Keratinocyte (primary cell): ENCODE measurements around the gene ITSN1. TPM values are rescaled to one million over a fixed set of nuclear protein-coding genes. Genes with fewer than 3 reads are reported as not detected.

Experiments
- DNase-seq: peaks from one replicate; pipeline ENCODE4 v3.0.0-alpha.2; 2011; ENCODE audit warnings: low read depth, missing footprints, low spot score
- FAIRE-seq: peaks from 2 replicates; lab custom pipeline; 2011; peaks lifted over from hg19 to GRCh38; lab: Jason Lieb, UNC
- H2AFZ ChIP-seq: 2 replicates; pipeline ENCODE4 v1.6.0; 2012; ENCODE audit warnings: low read length, control low read depth, inconsistent platforms; ENCODE audit not compliant: control insufficient read depth
- H3K27ac ChIP-seq: 2 replicates; pipeline ENCODE4 v1.5.1; 2011; ENCODE audit warnings: low read length; ENCODE audit not compliant: control insufficient read depth, insufficient read depth
- H3K27me3 ChIP-seq: 3 replicates; pipeline ENCODE4 v1.6.0; 2011; ENCODE audit warnings: low read length; ENCODE audit not compliant: control insufficient read depth, insufficient read depth; ENCODE audit errors: extremely low read depth
- H3K36me3 ChIP-seq, 2 experiments: 2 replicates in 1 of 2; 3 replicates in 1 of 2; pipeline ENCODE4 v1.5.1; 2011; ENCODE audit warnings: low read length in 2 of 2, mild to moderate bottlenecking in 1 of 2; ENCODE audit not compliant: control insufficient read depth in 2 of 2, insufficient read depth in 2 of 2; ENCODE audit errors: extremely low read depth in 1 of 2
- H3K4me1 ChIP-seq: 3 replicates; pipeline ENCODE4 v1.5.1; 2011; ENCODE audit warnings: low read length; ENCODE audit not compliant: control insufficient read depth, insufficient read depth; ENCODE audit errors: extremely low read depth
- H3K4me2 ChIP-seq: 3 replicates; pipeline ENCODE4 v1.6.0; 2011; ENCODE audit warnings: low read depth, low read length; ENCODE audit not compliant: control insufficient read depth, insufficient read depth; ENCODE audit errors: extremely low read depth
- H3K4me3 ChIP-seq, 3 experiments: fragments of 200-600 bp in 1 of 3; sonication (generic) in 1 of 3; 2 replicates in 2 of 3; 3 replicates in 1 of 3; pipeline ENCODE4 v1.5.1; 2011 to 2016; ENCODE audit warnings: low read length in 3 of 3, mild to moderate bottlenecking in 3 of 3, control low read depth in 2 of 3, inconsistent platforms in 1 of 3, low read depth in 1 of 3, mixed read lengths in 1 of 3, mixed run types in 1 of 3, moderate library complexity in 1 of 3; ENCODE audit not compliant: control insufficient read depth in 2 of 3, insufficient read depth in 2 of 3; ENCODE audit errors: extremely low read depth in 1 of 3
- H3K79me2 ChIP-seq: 2 replicates; pipeline ENCODE4 v1.6.0; 2012; ENCODE audit warnings: low read length; ENCODE audit not compliant: control insufficient read depth, insufficient read depth
- H3K9ac ChIP-seq: 3 replicates; pipeline ENCODE4 v1.6.0; 2011; ENCODE audit warnings: low read length; ENCODE audit not compliant: control insufficient read depth, insufficient read depth; ENCODE audit errors: extremely low read depth
- H3K9me1 ChIP-seq: 3 replicates; pipeline ENCODE4 v1.6.0; 2011; ENCODE audit warnings: low read length; ENCODE audit not compliant: control insufficient read depth, insufficient read depth; ENCODE audit errors: extremely low read depth
- H3K9me3 ChIP-seq: 2 replicates; pipeline ENCODE4 v1.5.1; 2012; ENCODE audit warnings: low read depth, low read length; ENCODE audit not compliant: control insufficient read depth
- H4K20me1 ChIP-seq: 3 replicates; pipeline ENCODE4 v1.6.0; 2011; ENCODE audit warnings: low read length; ENCODE audit not compliant: control insufficient read depth, insufficient read depth; ENCODE audit errors: extremely low read depth
- CTCF ChIP-seq, 3 experiments: IDR thresholded peaks in 1 of 3; conservative IDR thresholded peaks in 1 of 3; optimal IDR thresholded peaks in 1 of 3; 2 replicates in 2 of 3; 3 replicates in 1 of 3; pipeline versions ENCODE3 to v1.5.1; 2011; ENCODE audit warnings: low read length in 3 of 3, mild to moderate bottlenecking in 3 of 3, moderate library complexity in 2 of 3, control low read depth in 1 of 3, inconsistent platforms in 1 of 3; ENCODE audit not compliant: insufficient read depth in 2 of 3; ENCODE audit errors: extremely low read depth in 1 of 3
- EZH2 ChIP-seq: IDR thresholded peaks from one replicate; pipeline ENCODE4 v1.6.1; 2012; ENCODE audit warnings: inconsistent platforms, mild to moderate bottlenecking, low read length, moderate library complexity
- dilution Hi-C: fragments of 300-500 bp; cut with MboI; formaldehyde crosslinking; loops from one replicate; pipeline ENCODE4 v1.7.0; 2020; ENCODE audit warnings: low sequenced_read_pairs; ENCODE audit not compliant: extremely low pct_ligation_motif_present
- polyA plus RNA-seq, 5 experiments: library from polyadenylated mRNA; depleted of rRNA in 3 of 5; stranded (reverse) in 3 of 5; stranded (forward) in 1 of 5; unstranded in 1 of 5; fragments of >200 nt; gene quantifications; 1 replicate in 1 of 5; 2 replicates in 3 of 5; 3 replicates in 1 of 5; pipeline versions ENCODE4 v1.2.1 to v1.2.3, GENCODE V29; 2011 to 2012; ENCODE audit warnings: missing spikeins in 2 of 5, low read depth in 1 of 5, low replicate concordance in 1 of 5

The ITSN1 gene
- polyA plus RNA-seq, 1 donor (not counting 4 experiments of a cell fraction or from before 2014, with no cell fraction given): 34.3 TPM

GRCh38 chr21:33835920-33836319, 193.6 kb downstream of the ITSN1 start:
- H3K9ac ChIP-seq: no peak overlapping the region
- TF ChIP-seq EZH2 (no peak), CTCF (optimal IDR thresholded peaks at IDR 0.05 in 1 of 3, IDR thresholded peaks at IDR 0.05 in 1 of 3, conservative IDR thresholded peaks at IDR 0.05 in 1 of 3; ENCODE audit: extremely low read depth in 1 of 3, insufficient read depth in 2 of 3, low read length in 3 of 3) (no peak)
- no peaks in the 10 kb centered on the region for H4K20me1 ChIP-seq
- H3K4me1 ChIP-seq: no peaks in the 10 kb centered on the region
- FAIRE-seq (no peak), DNase-seq (no peak)
- no peaks in the 10 kb centered on the region for H3K79me2 ChIP-seq
- no peaks in the 10 kb centered on the region for H3K27me3 ChIP-seq
- H3K27ac ChIP-seq: no peak overlapping the region
- peaks cover 5% of the 10 kb centered on the region for H3K9me1 ChIP-seq
- no peak overlapping the region for H3K4me3 ChIP-seq
- H2AFZ ChIP-seq: no peak overlapping the region
- no peak overlapping the region for H3K4me2 ChIP-seq
- dilution Hi-C loops: no loop called here
- no peaks in the 10 kb centered on the region for H3K9me3 ChIP-seq
- H3K36me3 ChIP-seq: peaks cover 5 to 20% of the 10 kb centered on the region in 2 experiments

DNA sequence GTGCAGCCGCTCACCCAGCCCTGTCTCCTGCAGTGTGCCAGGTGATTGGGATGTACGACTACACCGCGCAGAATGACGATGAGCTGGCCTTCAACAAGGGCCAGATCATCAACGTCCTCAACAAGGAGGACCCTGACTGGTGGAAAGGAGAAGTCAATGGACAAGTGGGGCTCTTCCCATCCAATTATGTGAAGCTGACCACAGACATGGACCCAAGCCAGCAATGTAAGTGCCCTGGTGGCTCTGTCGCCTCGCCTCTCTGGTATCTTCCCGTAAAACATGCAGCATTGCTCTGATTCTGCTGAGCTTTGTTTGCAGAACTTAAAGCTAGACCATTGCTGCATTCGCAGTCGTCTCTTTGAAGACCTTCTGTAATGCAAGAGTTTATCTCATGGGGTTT, 194.1 kb downstream of the ITSN1 start:
- FAIRE-seq (no peak), DNase-seq (no peak)
- H3K4me3 ChIP-seq: no peak overlapping the region
- no peak overlapping the region for H3K9ac ChIP-seq
- no peak overlapping the region for H3K27ac ChIP-seq
- H3K27me3 ChIP-seq: no peaks in the 10 kb centered on the region
- no peaks in the 10 kb centered on the region for H4K20me1 ChIP-seq
- no peak overlapping the region for H2AFZ ChIP-seq
- TF ChIP-seq EZH2 (no peak), CTCF (optimal IDR thresholded peaks at IDR 0.05 in 1 of 3, IDR thresholded peaks at IDR 0.05 in 1 of 3, conservative IDR thresholded peaks at IDR 0.05 in 1 of 3; ENCODE audit: extremely low read depth in 1 of 3, insufficient read depth in 2 of 3, low read length in 3 of 3) (no peak)
- peaks cover 5 to 16% of the 10 kb centered on the region in 2 experiments for H3K36me3 ChIP-seq
- H3K79me2 ChIP-seq: no peaks in the 10 kb centered on the region
- H3K9me1 ChIP-seq: peaks cover 5% of the 10 kb centered on the region
- no peaks in the 10 kb centered on the region for H3K9me3 ChIP-seq
- dilution Hi-C loops: no loop called here
- H3K4me2 ChIP-seq: no peak overlapping the region
- no peaks in the 10 kb centered on the region for H3K4me1 ChIP-seq
